HEK293T (cell line): ENCODE results near the gene FOXL1.

ENCODE experiments used
- CTCF ChIA-PET: fragments of 350-600 bp; formaldehyde crosslinking; extraction: SDS; loops from one replicate; lab custom pipeline; 2021; ENCODE audit warnings: antibody characterized with exemption, inconsistent platforms; lab: Yijun Ruan, JAX
- POLR2A ChIA-PET: fragments of 350-600 bp; formaldehyde crosslinking; extraction: SDS; loops from one replicate; lab custom pipeline; 2020; ENCODE audit warnings: antibody characterized with exemption, inconsistent platforms; lab: Yijun Ruan, JAX
- DNase-seq: peaks from one replicate; pipeline ENCODE4 v3.0.0; 2012; ENCODE audit warnings: mixed read lengths; ENCODE audit errors: extremely low spot score
- ARNT ChIP-seq: fragments of 450-650 bp; IDR thresholded peaks from 2 replicates; pipeline ENCODE4 v1.6.1; 2017; ENCODE audit warnings: mild to moderate bottlenecking
- BHLHE40 ChIP-seq: fragments of 450-650 bp; IDR thresholded peaks from 2 replicates; pipeline ENCODE4 v1.6.1; 2016; ENCODE audit warnings: mild to moderate bottlenecking, moderate library complexity, borderline replicate concordance
- CTBP1 ChIP-seq: fragments of 450-650 bp; IDR thresholded peaks from 2 replicates; pipeline ENCODE4 v1.6.1; 2016; ENCODE audit warnings: borderline replicate concordance
- ELF4 ChIP-seq: fragments of 450-650 bp; IDR thresholded peaks from 2 replicates; pipeline ENCODE4 v1.6.1; 2017; ENCODE audit warnings: antibody characterized with exemption
- FOXA1 ChIP-seq: fragments of 450-650 bp; IDR thresholded peaks from 2 replicates; pipeline ENCODE4 v1.6.1; 2016; ENCODE audit warnings: mild to moderate bottlenecking
- FOXK2 ChIP-seq: fragments of 450-650 bp; IDR thresholded peaks from 2 replicates; pipeline ENCODE4 v1.6.1; 2016; ENCODE audit warnings: mild to moderate bottlenecking
- FOXM1 ChIP-seq: fragments of 450-650 bp; IDR thresholded peaks from 2 replicates; pipeline ENCODE4 v1.6.1; 2017; ENCODE audit warnings: mild to moderate bottlenecking, borderline replicate concordance
- HDGF ChIP-seq: fragments of 450-650 bp; IDR thresholded peaks from 2 replicates; pipeline ENCODE4 v1.6.1; 2017; ENCODE audit warnings: antibody characterized with exemption, borderline replicate concordance
- L3MBTL2 ChIP-seq: fragments of 450-650 bp; conservative IDR thresholded peaks from 2 replicates; pipeline ENCODE4 v1.6.1; 2016; ENCODE audit warnings: mild to moderate bottlenecking
- LEF1 ChIP-seq: fragments of 450-650 bp; IDR thresholded peaks from 2 replicates; pipeline ENCODE4 v1.6.1; 2017; ENCODE audit warnings: mild to moderate bottlenecking, borderline replicate concordance
- NFRKB ChIP-seq: fragments of 450-650 bp; IDR thresholded peaks from 2 replicates; pipeline ENCODE4 v1.6.1; 2016; ENCODE audit warnings: mild to moderate bottlenecking, moderate library complexity
- SP1 ChIP-seq: fragments of 450-650 bp; IDR thresholded peaks from 2 replicates; pipeline ENCODE4 v1.6.1; 2017
- SUZ12 ChIP-seq: fragments of 450-650 bp; IDR thresholded peaks from 2 replicates; pipeline ENCODE4 v1.6.1; 2016; ENCODE audit warnings: mild to moderate bottlenecking
- TARDBP ChIP-seq: fragments of 450-650 bp; IDR thresholded peaks from 2 replicates; pipeline ENCODE4 v1.6.1; 2016
- ZNF384 ChIP-seq: fragments of 450-650 bp; IDR thresholded peaks from 2 replicates; pipeline ENCODE4 v1.6.1; 2016
- TF ChIP-seq, protein P1 (sequence below): fragments of 450-650 bp; IDR thresholded peaks from 2 replicates; pipeline ENCODE4 v1.6.1; 2016

Gene FOXL1

DNA sequence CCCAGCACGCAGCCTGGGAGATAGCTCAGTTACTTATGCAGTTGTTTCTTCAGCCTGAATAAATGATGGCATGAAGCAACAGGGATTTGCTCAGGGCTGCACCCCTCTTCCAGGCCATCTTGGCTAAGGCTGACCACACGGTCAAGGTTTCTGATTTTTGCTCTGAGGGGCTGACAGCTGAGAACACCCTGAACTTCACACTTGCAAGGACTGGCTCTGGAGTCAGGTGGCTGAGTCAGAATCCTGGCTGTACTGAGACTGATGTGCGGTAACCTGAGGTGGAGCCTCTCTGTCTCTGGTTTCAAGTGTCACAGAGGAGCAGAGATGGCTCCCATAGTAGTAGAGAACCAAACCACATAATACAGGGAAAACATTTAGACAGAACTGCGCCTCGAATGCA lies 28.1 kb upstream of the FOXL1 start:
- no peak for TF ChIP-seq NFRKB
- no peak for TF ChIP-seq SP1
- no peak for TF ChIP-seq ELF4
- no peak for TF ChIP-seq CTBP1
- no peak for TF ChIP-seq HDGF
- TF ChIP-seq ZNF384 = no peak
- TF ChIP-seq FOXM1 = no peak
- ChIA-PET CTCF (no interaction called here), POLR2A (interaction anchor here (1.3 kb wide), 1 partner anchor 9 kb away, joined by 3 read pairs; no protein-coding TSS in a partner anchor)
- DNase-seq = no peak

DNA sequence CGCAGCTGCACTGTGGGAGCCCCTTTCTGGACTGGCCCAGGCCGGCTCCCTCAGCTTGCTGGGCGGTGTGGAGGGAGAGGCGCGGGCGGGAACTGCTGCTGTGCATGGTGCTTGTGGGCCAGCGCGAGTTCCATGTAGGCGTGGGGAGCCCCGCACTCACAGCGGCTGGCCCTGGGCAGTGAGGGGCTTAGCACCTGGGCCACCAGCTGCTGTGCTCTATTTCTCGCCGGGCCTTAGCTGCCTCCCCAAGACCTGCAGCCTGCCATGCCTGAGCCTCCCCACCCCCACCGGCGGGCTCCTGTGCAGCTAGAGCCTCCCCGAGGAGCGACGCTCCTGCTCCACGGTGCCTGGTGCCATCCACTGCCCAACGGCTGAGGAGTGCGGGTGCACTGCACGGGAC lies 25.0 kb upstream of the FOXL1 start:
- ChIA-PET POLR2A (interaction anchor here (0.9 kb wide), 1 partner anchor 704 kb away, joined by 3 read pairs; no protein-coding TSS in a partner anchor), CTCF (no interaction called here)
- TF ChIP-seq CTBP1 (no peak), SUZ12 (no peak), SP1 (no peak), HDGF (no peak), TARDBP (no peak), FOXA1 (no peak)
- DNase-seq = no peak

DNA sequence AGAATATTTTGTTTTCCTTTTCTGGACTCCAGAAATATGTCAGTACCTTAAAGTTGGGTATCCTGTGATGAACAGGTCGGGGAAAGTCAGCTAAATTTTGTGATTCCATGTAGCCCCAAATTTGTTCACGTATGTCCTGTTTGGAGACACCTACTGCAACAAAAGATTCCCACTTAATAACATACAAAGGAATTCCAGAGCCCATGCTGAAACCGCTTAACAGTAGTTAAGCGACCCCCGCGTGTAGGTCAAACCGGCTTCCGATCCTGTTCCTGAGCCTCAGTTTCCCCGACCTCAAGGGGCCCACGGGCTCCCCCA lies 23.8 kb upstream of the FOXL1 start:
- POLR2A ChIA-PET = interaction anchor here (0.8 to 1.5 kb wide), 3 partner anchors 16 to 489 kb away, joined by 3 read pairs; no protein-coding TSS in a partner anchor
- TF ChIP-seq SUZ12 (no peak), LEF1 (no peak), CTBP1 (no peak), SP1 (no peak)
- no peak for DNase-seq
- CTCF ChIA-PET = interaction anchor here (1.0 kb wide), 1 partner anchor 724 kb away, joined by 3 read pairs; no protein-coding TSS in a partner anchor

DNA sequence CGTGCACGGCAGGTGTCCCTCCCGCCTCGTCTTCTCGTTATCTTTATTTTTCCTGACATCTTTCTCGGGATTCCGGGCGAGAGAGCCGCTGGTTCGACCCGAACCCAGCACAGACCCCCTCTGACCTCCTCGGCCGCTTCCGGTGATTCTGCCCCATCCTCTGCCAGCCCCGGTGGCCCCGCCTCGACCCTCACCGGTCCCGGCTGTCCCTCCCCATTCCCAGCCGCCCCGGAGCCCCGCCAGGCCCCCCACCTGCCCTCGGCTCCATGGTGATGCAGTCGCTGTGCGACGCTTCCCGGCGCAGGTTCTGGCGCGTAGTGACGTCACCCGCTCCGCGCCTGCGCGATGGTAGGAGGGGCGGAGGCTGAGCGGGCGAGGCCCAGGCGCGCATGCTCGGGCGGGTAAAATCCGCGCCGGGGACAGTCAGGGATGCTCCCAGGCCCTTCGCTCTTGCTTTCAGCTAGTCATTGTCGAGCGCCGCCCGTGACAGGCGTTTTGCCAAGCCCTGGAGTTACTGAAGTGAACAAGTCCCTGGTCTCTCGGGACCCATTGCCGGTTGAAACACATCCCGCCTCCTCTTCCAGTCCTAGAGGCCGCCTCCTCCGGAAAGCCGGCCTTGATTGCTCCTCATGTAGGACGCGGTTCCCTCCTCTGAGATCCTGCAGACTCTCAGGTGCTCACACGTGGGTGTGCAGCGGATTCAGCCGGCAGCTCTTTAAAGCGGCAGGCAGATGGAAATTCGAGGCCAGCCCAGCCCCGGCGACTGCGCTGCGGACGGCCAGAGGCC lies 23.2 kb upstream of the FOXL1 start, which contains the start of gene MTHFSD:
Gene MTHFSD (minus strand): TSS at position 319 of the 787 bp plus-strand sequence. CDS start 51 bp downstream, at position 268.
- no peak for TF ChIP-seq ELF4
- TF ChIP-seq, protein P1, sequence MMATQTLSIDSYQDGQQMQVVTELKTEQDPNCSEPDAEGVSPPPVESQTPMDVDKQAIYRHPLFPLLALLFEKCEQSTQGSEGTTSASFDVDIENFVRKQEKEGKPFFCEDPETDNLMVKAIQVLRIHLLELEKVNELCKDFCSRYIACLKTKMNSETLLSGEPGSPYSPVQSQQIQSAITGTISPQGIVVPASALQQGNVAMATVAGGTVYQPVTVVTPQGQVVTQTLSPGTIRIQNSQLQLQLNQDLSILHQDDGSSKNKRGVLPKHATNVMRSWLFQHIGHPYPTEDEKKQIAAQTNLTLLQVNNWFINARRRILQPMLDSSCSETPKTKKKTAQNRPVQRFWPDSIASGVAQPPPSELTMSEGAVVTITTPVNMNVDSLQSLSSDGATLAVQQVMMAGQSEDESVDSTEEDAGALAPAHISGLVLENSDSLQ = no peak
- TF ChIP-seq NFRKB = no peak
- no peak for TF ChIP-seq FOXK2
- no peak for TF ChIP-seq FOXA1
- no peak for TF ChIP-seq CTBP1
- TF ChIP-seq FOXM1 = 0 out of 2 replicates have a peak, but pooled peaks have one; percentile 5
- TF ChIP-seq BHLHE40 = no peak
- TF ChIP-seq L3MBTL2 = peak; percentile 82
- no peak for TF ChIP-seq LEF1
- TF ChIP-seq SUZ12 = no peak
- TF ChIP-seq TARDBP = no peak
- no peak for TF ChIP-seq SP1
- TF ChIP-seq HDGF = no peak
- no peak for TF ChIP-seq ZNF384
- TF ChIP-seq ARNT = no peak
- CTCF ChIA-PET = interaction anchor here (1.0 kb wide), 1 partner anchor 724 kb away, joined by 3 read pairs; no protein-coding TSS in a partner anchor
- POLR2A ChIA-PET = interaction anchor here (0.7 to 1.5 kb wide), 4 partner anchors 15 to 489 kb away, joined by 3 read pairs; no protein-coding TSS in a partner anchor
- DNase-seq = peak; percentile 98

DNA sequence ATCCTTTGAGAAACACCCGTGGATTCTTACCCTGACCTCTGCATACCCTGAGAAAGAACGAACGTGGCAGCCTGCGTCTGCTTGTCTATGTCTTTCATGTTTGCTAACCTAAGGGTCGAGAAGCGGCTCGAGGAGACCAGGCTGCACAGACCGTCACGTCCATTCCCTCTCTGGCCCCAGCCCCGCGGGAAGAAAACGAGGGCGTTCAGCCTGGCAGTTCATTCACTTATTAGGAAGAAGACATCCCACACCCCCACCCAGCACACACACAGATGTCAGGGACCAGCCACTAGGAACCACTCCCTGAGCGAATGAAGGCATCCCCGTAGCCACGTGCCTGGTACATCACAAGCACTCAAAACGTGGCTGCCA lies 22.7 kb upstream of the FOXL1 start:
- TF ChIP-seq L3MBTL2 (0 out of 2 replicates have a peak, but pooled peaks have one; percentile 5), CTBP1 (no peak), FOXK2 (no peak)
- DNase-seq = no peak
- POLR2A ChIA-PET = interaction anchor here (0.7 to 1.5 kb wide), 4 partner anchors 15 to 488 kb away, joined by 3 read pairs; no protein-coding TSS in a partner anchor
- CTCF ChIA-PET = interaction anchor here (1.0 kb wide), 1 partner anchor 723 kb away, joined by 3 read pairs; no protein-coding TSS in a partner anchor

DNA sequence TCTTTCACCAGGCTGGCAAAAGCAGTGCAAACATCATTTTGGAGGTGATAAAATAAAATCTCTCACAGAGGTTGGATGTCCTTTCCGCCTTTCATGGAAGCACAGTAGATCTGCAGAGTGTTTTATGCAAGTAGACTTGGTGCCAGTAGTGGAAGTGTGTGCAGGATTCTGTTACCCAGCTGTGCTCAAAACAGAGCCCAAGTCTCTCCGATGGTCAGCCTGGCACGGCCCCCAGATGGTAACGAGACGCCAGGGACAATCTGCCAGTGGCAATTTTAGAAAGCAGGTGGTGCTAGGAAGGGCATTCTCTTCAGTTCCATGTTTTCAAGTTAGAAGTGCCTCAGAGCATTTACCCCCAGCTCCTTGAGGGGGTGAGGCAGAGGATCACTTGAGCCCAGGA lies 21.8 kb upstream of the FOXL1 start:
- CTCF ChIA-PET = no interaction called here
- DNase-seq = no peak
- POLR2A ChIA-PET = no interaction called here
- TF ChIP-seq ELF4 (no peak), FOXK2 (no peak), ZNF384 (no peak), FOXA1 (no peak), L3MBTL2 (no peak), CTBP1 (no peak), FOXM1 (no peak), HDGF (no peak), BHLHE40 (no peak), ARNT (no peak), SUZ12 (no peak), NFRKB (no peak), SP1 (no peak), LEF1 (no peak), TARDBP (no peak)
- TF ChIP-seq, protein P1 = no peak
